ENCODE results near the gene SLC30A1. TPM values are rescaled to one million over a fixed set of nuclear protein-coding genes. Genes with fewer than 3 reads are reported as not detected.

Gene SLC30A1
- total and polyA plus RNA-seq, 4 donors: 3.1 to 26.3 (median 14.4) TPM

GRCh38 chr1:211616231-211616964 lies 37.4 kb upstream of the SLC30A1 start:
- no peak for TF ChIP-seq CTCF (IDR thresholded peaks at IDR 0.05; ENCODE audit: control extremely low read depth, extremely low read depth)
- H3K4me3 ChIP-seq: no peak overlapping the region
- ATAC-seq (ENCODE audit: insufficient read depth, low FRiP score): no peak
- DNase-seq: peak; percentile 82 to 93 (median 91)
- no peak overlapping the region for H3K9ac ChIP-seq (ENCODE audit: insufficient read depth in 1 of 2, low read length in 2 of 2)
- H3K4me1 ChIP-seq (ENCODE audit: control insufficient read depth in 5 of 5, insufficient read depth in 5 of 5, low read length in 5 of 5): peaks cover 0 to 11% (median 3%) of the 10 kb centered on the region in 5 donors
- peaks cover 0 to 4% (median 0%) of the 10 kb centered on the region in 3 donors for H3K27me3 ChIP-seq (ENCODE audit: control insufficient read depth in 3 of 3, insufficient read depth in 3 of 3, low read length in 2 of 3)
- 77 to 83% methylated on average over 13 of the region's 13 CpGs for WGBS, 2 donors
- H3K27ac ChIP-seq (ENCODE audit: low read depth in 1 of 2, low read length in 1 of 2): no peak overlapping the region
- no peaks in the 10 kb centered on the region for H3K9me3 ChIP-seq (ENCODE audit: control insufficient read depth in 4 of 4, insufficient read depth in 3 of 4, low read length in 3 of 4)
- H3K36me3 ChIP-seq (ENCODE audit: control insufficient read depth in 4 of 4, insufficient read depth in 4 of 4, low read length in 4 of 4): no peaks in the 10 kb centered on the region

GRCh38 chr1:211614615-211615014 lies 35.7 kb upstream of the SLC30A1 start:
- H3K4me1 ChIP-seq (ENCODE audit: control insufficient read depth in 5 of 5, insufficient read depth in 5 of 5, low read length in 5 of 5): peaks cover 0 to 15% (median 3%) of the 10 kb centered on the region in 5 donors
- H3K36me3 ChIP-seq (ENCODE audit: control insufficient read depth in 4 of 4, insufficient read depth in 4 of 4, low read length in 4 of 4): no peaks in the 10 kb centered on the region
- peaks cover 0 to 4% (median 0%) of the 10 kb centered on the region in 3 donors for H3K27me3 ChIP-seq (ENCODE audit: control insufficient read depth in 3 of 3, insufficient read depth in 3 of 3, low read length in 2 of 3)
- H3K9ac ChIP-seq (ENCODE audit: insufficient read depth in 1 of 2, low read length in 2 of 2): no peak overlapping the region
- DNase-seq (no peak), ATAC-seq (ENCODE audit: insufficient read depth, low FRiP score) (no peak)
- H3K4me3 ChIP-seq: no peak overlapping the region
- TF ChIP-seq CTCF (IDR thresholded peaks at IDR 0.05; ENCODE audit: control extremely low read depth, extremely low read depth): no peak
- H3K27ac ChIP-seq (ENCODE audit: low read depth in 1 of 2, low read length in 1 of 2): no peak overlapping the region
- H3K9me3 ChIP-seq (ENCODE audit: control insufficient read depth in 4 of 4, insufficient read depth in 3 of 4, low read length in 3 of 4): no peaks in the 10 kb centered on the region
- WGBS, 2 donors: 82 to 92% methylated on average over 11 of the region's 11 CpGs

GRCh38 chr1:211613951-211614350 lies 35.0 kb upstream of the SLC30A1 start:
- no peaks in the 10 kb centered on the region for H3K9me3 ChIP-seq (ENCODE audit: control insufficient read depth in 4 of 4, insufficient read depth in 3 of 4, low read length in 3 of 4)
- H3K27ac ChIP-seq (ENCODE audit: low read depth in 1 of 2, low read length in 1 of 2): no peak overlapping the region
- H3K4me1 ChIP-seq (ENCODE audit: control insufficient read depth in 5 of 5, insufficient read depth in 5 of 5, low read length in 5 of 5): peaks cover 0 to 15% (median 3%) of the 10 kb centered on the region in 5 donors
- no peak for ATAC-seq (ENCODE audit: insufficient read depth, low FRiP score)
- TF ChIP-seq CTCF (IDR thresholded peaks at IDR 0.05; ENCODE audit: control extremely low read depth, extremely low read depth): no peak
- no peak for DNase-seq
- 85% methylated on average over 5 of the region's 5 CpGs for WGBS, 2 donors
- H3K9ac ChIP-seq (ENCODE audit: insufficient read depth in 1 of 2, low read length in 2 of 2): no peak overlapping the region
- no peaks in the 10 kb centered on the region for H3K36me3 ChIP-seq (ENCODE audit: control insufficient read depth in 4 of 4, insufficient read depth in 4 of 4, low read length in 4 of 4)
- no peak overlapping the region for H3K4me3 ChIP-seq
- H3K27me3 ChIP-seq (ENCODE audit: control insufficient read depth in 3 of 3, insufficient read depth in 3 of 3, low read length in 2 of 3): peaks cover 0 to 4% (median 0%) of the 10 kb centered on the region in 3 donors

Data from lung (tissue), 12 donors.